Bronchial epithelial cell (primary cell): ENCODE data around the gene CCSER1. TPM values are rescaled to one million over a fixed set of nuclear protein-coding genes. Genes with fewer than 3 reads are reported as not detected.
A peak's percentile ranks its signal among the peaks of the same experiment; 100 is the strongest.

Experiments
- DNase-seq: peaks from one replicate; pipeline ENCODE4 v3.0.0-alpha.2; 2010; ENCODE audit warnings: low read depth
- FAIRE-seq: peaks from 2 replicates; lab custom pipeline; 2011; peaks lifted over from hg19 to GRCh38; lab: Jason Lieb, UNC
- H3K27me3 ChIP-seq: 2 replicates; pipeline ENCODE4 v1.5.1; 2011; ENCODE audit warnings: low read length; ENCODE audit not compliant: control insufficient read depth, insufficient read depth
- H3K36me3 ChIP-seq: 2 replicates; pipeline ENCODE4 v1.5.1; 2011; ENCODE audit warnings: low read length; ENCODE audit not compliant: control insufficient read depth, insufficient read depth
- H3K4me3 ChIP-seq: 2 replicates; pipeline ENCODE4 v1.5.1; 2011; ENCODE audit warnings: mild to moderate bottlenecking, low read depth, low read length, control low read depth
- CTCF ChIP-seq: IDR thresholded peaks from 2 replicates; pipeline ENCODE4 v1.5.1; 2011; ENCODE audit warnings: mild to moderate bottlenecking, moderate library complexity, low read length, control low read depth, inconsistent platforms; ENCODE audit not compliant: insufficient read depth, severe bottlenecking
- total RNA-seq: library from RNA; depleted of rRNA; stranded (reverse); fragments of >200 nt; gene quantifications from 2 replicates; pipeline ENCODE4 v1.2.1, GENCODE V29; 2014

Gene CCSER1
- total RNA-seq, 1 donor from 2014 or later: 6.6 TPM

GRCh38 chr4:90643156-90643555, 516.0 kb downstream of the CCSER1 start:
- no peak for DNase-seq
- no peak for FAIRE-seq
- TF ChIP-seq CTCF: no peak
- Histone ChIP-seq H3K36me3 (no peaks in the 10 kb centered on the region), H3K4me3 (no peak overlapping the region), H3K27me3 (no peaks in the 10 kb centered on the region)

- Histone ChIP-seq H3K36me3 (no peaks in the 10 kb centered on the region), H3K27me3 (no peaks in the 10 kb centered on the region), H3K4me3 (no peak overlapping the region)
- DNase-seq (no peak), FAIRE-seq (no peak)
- TF ChIP-seq CTCF: no peak
These were observed 521.1 kb downstream of the CCSER1 start for GRCh38 chr4:90648311-90648710.

GRCh38 chr4:90648791-90649190, 521.6 kb downstream of the CCSER1 start:
- H3K36me3 ChIP-seq: no peaks in the 10 kb centered on the region
- no peak overlapping the region for H3K4me3 ChIP-seq
- no peaks in the 10 kb centered on the region for H3K27me3 ChIP-seq
- FAIRE-seq (no peak), DNase-seq (no peak)
- no peak for TF ChIP-seq CTCF

- TF ChIP-seq CTCF: no peak
- Histone ChIP-seq H3K4me3 (no peak overlapping the region), H3K27me3 (no peaks in the 10 kb centered on the region), H3K36me3 (no peaks in the 10 kb centered on the region)
- FAIRE-seq: no peak
- no peak for DNase-seq
These were observed 533.5 kb downstream of the CCSER1 start for GRCh38 chr4:90660672-90661071.

- Histone ChIP-seq H3K27me3 (no peaks in the 10 kb centered on the region), H3K4me3 (no peak overlapping the region), H3K36me3 (no peaks in the 10 kb centered on the region)
- FAIRE-seq: no peak
- no peak for TF ChIP-seq CTCF
- no peak for DNase-seq
These were observed 543.0 kb downstream of the CCSER1 start for GRCh38 chr4:90670183-90670582.

GRCh38 chr4:90689739-90690138, 562.5 kb downstream of the CCSER1 start:
- FAIRE-seq (peak; percentile 23), DNase-seq (peak; percentile 94)
- Histone ChIP-seq H3K4me3 (no peak overlapping the region), H3K36me3 (no peaks in the 10 kb centered on the region), H3K27me3 (no peaks in the 10 kb centered on the region)
- TF ChIP-seq CTCF: no peak
